IPS DF 4.7 (cell line): ENCODE results near the gene GAB2.

Experiments
- DNase-seq: peaks from one replicate; pipeline ENCODE4 v3.0.0-alpha.2; 2013; ENCODE audit warnings: low spot score; ENCODE audit errors: extremely low read depth

The GAB2 gene

DNA sequence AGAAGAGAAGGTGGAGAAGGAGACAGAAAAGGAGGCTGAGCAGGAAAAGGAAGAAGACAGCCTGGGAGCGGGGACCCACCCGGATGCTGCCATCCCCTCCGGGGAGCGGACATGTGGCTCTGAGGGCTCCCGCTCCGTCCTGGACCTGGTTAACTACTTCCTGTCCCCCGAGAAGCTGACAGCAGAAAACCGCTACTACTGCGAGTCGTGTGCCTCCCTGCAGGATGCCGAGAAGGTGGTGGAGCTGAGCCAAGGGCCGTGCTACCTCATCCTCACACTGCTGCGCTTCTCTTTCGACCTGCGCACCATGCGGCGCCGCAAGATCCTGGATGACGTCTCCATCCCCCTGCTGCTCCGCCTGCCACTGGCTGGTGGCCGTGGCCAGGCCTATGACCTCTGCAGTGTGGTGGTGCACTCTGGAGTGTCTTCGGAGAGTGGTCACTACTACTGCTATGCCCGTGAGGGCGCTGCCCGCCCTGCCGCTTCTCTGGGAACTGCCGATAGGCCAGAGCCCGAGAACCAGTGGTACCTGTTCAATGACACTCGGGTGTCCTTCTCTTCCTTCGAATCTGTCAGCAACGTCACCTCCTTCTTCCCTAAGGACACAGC is 207.5 kb downstream of the GAB2 start:
- no peak for DNase-seq

DNA sequence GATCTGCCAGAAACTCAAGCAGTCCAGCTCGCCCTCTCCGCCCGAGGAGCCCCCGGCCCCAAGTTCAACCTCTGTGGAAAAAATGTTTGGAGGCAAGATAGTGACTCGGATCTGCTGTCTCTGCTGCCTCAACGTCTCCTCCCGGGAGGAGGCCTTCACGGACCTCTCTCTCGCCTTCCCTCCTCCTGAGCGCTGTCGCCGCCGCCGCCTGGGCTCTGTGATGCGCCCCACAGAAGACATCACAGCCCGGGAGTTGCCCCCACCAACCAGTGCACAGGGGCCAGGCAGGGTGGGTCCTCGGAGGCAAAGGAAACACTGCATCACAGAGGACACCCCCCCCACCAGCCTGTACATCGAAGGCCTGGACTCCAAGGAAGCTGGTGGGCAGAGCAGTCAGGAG is 208.1 kb downstream of the GAB2 start:
- DNase-seq: no peak

DNA sequence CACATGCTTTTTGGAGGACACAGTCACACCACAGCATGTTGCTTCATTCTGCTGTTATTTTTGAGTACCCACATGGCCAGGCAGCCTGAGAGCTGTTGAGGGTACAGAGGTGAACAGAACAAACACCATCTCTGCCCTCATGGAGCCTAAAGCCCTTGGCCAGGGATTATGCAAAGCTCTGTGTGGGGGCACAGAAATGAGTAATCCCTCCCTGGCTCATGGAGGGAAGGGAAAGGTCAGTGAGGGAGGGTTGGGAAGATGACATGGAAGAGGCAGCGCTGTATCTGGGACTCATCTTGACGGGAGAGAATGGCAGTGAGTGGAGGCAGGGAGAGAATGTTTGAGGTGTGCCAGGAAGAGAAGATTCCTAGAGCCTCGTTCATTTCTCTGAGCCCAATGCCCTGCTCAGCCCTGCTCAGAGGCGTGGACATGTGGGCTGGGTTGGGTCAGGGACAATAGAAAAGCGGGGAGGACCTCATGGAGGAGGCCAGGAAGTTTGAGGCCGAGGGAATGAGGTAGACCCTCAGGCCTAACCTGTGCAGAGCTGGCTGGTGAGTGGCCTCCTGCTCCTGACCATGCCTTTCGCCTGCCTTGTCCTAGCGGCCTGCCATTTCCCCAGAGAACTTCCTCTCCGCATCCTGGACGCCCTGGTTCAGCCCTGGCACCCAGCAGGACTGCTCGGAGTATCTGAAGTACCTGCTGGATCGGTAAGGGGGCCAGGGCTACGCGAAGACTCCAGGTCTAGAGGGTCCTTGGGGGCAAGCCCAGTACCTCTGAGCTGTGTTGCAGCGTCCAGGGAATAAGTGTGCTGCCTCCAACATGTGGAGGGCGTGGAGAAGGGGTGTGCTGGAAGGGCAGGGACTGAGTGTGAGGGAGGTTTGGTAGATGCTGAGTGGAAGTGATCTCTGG is 209.1 kb downstream of the GAB2 start:
- DNase-seq: no peak

DNA sequence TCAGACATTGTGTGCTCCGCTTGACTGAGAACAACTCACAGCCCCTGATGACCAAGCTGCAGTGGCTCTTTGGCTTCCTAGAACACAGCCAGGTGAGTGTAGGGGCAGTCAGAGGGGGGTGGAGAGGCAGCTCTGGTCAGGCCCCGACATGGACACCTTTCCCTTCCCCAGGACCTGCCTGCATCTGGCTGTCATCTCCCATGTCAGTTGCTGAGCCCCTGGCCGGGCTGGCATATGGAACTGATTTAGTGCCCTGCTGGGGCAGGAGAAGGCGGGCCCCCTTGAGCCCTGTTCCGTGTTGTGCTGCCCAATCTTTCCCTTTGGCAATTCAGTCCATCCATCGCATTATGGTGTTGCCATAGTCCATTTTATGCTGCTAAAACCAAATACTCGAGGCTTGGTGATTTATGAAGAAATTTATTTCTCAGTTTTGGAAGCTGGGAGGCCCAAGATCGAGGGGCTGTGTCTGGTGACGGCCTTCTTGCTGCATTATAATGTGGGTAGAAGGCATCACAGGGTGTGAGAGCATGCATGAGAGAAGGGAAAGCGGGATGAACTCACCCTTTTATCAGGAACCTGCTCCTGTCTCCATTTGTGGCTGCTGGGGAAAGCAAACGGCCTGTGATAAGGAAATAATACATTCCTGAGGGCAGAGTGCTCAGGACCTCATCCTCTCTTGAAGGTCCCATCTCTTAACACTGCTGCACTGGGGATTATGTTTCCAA is 209.9 kb downstream of the GAB2 start:
- no peak for DNase-seq

DNA sequence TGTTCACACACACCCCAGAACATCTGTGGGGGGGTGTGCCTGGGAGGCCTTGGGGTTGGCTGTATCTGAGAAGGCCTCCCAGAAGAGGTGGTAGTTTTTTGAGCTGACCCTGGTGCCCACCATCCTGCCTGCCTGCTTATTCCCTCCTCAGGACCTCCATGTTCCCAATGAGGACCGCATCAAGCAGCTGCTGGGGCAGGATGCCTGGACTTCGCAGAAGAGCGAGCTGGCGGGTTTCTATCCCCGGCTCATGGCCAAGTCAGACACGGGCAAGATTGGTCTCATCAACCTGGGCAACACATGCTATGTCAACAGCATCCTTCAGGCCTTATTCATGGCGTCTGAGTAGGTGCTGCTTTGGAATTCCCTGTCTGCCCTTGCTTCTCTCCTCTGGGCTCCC is 211.9 kb downstream of the GAB2 start:
- no peak for DNase-seq

DNA sequence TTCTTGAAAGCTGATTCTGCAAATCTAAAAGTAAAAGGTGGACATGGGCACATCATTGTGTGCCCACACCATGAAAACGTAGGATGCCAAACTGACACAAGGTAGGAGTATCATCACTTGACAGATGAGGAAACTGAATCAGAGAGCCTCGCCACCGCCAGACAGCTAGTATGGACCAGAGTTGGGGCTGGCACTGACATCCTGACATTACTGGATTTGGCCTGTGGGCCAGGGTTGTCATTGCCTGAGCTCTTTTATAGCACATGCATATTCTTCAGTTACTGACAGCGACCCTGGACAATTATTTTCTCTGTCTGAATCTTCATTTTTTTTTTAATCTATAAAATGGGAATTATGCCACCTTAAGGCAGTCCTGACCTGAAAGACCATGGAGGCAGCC is 212.4 kb downstream of the GAB2 start:
- no peak for DNase-seq

DNA sequence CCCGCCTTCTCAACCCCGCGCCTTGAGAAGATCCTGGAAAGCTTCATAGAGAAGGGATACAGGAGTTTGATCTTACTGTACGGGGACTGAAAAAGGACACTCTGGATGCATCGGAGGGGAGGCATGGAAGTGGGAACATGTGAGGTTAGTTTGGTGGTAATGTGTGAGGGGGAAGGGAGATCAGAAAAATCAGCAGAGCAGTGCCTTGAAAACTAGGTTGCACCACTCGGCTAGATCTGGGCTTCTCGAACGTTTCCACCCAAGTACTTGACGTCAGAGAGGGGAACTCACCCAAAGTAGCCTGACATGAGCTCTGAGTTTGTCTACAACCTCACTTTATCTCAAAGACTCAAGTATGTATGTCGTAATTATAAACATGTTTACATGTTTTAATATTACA is 214.4 kb downstream of the GAB2 start:
- no peak for DNase-seq

DNA sequence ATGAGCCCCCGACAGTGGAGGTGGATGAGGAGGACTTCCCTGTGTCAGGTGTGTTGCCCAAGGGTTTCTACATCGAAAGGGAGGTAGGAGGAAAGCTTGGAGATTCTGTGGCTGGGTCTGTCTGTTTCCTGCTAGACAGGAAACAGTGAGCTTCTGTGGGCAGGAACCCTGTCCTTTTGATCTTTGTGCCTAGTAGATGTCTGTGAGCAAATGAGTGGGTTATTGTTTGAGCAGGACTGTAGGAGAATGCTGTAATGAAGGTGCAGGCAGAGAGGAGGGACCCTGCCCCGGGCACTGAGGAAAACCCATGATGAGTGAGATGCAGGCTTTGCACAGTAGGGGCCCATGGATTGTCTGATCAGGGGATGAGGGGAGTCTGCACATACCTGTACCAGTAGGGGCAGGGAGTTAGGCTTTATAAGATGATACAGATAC is 214.9 kb downstream of the GAB2 start:
- no peak for DNase-seq

DNA sequence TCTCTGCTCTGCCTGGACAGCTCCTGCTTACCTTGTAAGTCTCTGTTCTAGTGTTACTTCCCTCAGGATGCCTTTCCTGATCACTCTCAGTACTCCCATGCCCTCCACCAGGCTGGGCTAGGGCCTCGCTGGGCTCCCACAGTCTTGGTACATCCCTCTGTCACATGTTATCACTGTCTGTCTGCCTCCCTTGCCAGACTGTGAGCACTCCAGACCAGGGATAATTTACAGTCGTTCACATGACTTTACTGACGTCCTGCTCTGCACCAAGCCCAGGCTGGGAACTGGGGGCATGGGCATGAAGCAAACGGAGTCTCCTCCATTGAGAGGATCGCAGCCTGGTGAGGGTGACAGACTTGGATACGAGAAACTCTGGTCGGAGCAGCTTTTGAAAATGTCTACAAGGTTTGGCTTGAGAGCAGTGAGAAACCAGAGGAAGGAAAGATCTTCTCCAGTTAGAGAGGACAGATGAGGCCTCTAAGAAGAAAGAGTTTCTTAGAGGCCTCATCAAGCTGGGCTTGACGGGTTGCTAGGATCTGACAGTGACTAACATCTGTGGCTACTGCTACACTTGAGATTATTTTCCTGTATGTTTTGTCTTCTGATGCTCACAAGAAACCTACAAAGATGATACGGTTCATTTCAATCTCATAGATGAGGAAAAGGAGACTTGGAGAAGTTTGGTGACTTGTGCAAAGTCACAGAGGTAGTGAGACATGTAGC is 216.4 kb downstream of the GAB2 start:
- DNase-seq: no peak

DNA sequence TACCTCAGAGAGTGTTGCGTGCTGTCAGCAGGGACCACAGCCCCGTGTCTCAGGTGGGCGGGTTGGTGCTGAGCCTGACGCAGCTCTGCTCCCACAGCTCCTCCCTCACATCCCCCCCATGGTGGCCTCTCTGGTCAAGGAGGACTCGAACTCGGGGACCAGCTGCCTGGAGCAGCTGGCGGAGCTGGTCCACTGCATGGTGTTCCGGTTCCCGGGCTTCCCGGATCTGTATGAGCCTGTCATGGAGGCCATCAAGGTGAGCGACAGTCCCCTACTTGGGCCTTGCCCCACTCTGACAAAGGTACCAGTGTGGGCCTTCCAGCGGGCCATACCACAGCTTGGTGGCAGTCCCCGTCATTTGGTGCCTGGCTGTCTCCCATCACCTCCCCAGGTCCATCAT is 217.1 kb downstream of the GAB2 start:
- no peak for DNase-seq

DNA sequence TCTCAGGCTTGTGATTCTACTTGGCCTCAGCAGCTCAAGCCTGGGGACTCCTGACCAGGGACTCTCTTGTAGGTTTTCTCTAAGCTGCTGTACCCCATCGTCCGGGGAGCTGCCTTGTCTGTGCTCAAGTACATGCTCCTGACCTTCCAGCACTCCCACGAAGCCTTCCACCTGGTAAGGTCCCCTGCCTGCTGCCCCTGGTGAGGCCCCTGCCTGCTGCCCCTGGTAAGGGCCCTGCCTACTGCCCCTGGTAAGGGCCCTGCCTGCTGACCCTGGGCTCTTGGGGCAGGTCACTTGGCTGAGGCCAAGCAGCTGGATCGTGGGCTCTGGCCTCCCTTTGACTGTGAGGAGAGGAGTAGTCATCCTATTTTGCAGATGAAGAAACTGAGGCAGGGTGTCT is 217.6 kb downstream of the GAB2 start:
- no peak for DNase-seq

DNA sequence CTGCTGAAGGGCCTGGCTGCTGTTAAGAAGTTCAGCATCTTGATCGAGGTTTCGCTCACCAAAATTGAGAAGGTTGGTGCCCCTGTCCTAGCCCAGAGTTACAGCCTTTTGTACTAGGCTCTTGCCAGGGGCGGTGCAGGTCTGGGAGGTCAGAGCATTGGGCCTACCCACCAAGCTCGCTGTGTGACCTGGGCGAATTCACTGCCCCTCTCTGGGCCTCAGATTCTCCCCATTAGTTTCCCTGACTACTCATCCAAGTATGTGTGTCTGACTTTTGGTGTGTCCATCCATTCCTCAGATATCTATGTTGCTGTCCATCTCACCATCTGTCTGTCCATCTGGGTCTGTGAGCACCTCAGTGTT is 218.0 kb downstream of the GAB2 start:
- no peak for DNase-seq

DNA sequence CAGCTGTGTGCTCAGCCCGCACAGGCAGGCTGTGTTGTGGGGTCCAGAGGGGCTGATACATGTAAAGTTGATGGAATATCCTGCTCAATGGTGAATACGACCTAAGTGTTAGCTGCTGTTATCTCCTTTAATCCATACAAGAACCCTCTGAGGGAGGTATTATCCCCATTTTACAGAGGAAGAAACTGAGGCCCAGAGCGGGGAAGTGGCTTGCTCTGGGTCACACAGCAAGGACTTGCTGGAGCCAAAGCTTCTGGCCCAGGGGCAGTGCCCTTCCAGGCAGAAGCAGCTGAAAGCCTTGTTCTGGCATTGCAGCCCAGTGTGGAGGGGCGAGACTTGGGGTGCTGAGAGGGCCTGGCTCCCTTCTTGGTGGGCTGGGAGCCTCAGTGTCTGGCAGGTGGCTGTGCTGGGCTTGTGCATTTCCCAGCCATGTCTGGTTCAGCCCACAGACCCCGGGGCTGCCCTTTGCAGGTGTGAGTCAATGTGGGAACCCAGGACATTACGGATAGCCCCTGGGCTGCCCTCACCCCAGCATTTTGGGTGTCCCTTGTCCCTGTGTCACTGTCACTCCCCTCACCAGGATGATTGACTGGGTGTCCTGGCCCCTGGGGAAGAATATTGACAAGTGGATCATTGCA is 218.5 kb downstream of the GAB2 start:
- DNase-seq: no peak

DNA sequence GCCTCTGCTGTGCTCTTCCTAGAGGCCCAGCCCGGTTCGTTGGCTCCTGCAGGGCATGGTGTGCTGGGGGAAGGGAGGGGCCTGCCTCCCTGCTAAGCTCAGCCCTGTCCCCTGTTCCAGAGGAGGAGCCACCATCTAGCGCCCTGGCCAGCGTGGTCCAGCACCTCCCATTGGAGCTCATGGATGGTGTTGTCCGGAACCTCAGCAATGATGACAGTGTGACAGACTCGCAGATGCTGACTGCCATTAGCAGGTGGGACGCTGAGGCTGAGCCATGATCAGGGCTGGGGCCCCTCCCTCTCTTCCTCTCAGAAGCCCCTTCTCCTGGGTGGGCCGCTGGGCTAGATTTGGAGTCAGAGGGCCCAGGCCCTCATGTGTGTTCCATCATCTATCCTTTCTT is 219.8 kb downstream of the GAB2 start:
- no peak for DNase-seq

DNA sequence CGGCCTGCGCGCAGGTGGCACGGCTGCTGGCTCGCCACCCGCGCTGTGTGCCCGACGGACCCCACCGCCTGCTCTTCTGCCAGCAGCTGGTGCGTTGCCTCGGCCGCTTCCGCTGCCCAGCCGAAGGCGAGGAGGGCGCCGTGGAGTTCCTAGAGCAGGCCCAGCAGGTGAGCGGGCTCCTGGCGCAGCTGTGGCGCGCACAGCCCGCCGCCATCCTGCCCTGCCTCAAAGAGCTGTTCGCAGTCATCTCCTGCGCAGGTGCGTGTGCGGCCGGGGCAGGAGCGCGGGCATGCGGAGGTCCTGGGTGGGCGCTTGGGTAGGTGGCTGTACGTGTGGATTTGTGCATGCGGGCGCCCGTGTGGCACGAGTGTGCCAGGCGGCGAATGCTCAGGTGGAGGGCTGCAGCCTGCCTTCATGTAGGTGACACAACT is 220.9 kb downstream of the GAB2 start:
- no peak for DNase-seq

DNA sequence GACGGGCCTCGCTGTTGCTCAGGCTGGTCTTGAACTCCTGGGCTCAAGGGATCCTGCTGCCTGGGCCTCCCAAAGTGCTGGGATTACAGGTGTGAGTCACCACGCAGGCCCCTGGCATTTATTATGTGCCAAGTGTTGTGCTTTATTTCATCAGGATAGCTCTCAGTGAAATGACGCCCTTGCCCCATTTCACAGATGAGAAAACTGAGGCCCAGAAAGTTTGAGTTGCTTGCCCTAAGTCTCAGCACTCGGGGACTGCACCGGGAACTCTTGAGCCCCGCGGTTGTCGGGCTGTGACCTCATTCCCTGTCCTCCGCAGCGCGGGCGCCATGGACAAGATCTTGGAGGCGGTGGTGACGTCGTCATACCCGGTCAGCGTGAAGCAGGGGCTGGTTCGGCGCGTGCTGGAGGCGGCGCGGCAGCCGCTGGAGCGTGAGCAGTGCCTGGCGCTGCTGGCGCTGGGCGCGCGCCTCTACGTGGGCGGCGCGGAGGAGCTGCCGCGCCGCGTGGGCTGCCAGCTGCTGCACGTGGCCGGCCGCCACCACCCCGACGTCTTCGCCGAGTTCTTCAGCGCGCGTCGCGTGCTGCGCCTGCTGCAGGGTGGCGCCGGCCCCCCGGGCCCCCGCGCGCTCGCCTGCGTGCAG is 221.6 kb downstream of the GAB2 start:
- no peak for DNase-seq

DNA sequence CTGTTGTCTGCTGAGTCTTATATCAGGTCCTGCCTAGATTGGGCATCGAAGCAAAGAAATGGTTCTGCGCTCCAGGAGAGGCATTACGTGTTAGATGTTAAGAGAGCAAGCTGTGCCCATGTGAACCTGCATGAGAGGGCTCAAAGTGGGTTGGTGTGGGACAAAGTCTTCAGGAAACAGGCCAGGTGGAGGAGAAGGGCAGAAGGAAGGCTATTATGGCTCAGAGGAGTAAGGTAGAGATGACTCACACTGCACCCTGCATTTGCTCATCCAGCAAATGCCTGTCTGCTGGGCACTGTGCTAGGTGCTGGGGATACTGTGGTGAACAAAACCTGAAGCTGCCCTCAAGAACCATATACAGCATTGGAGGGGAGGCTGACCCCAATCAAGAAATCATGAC is 223.1 kb downstream of the GAB2 start:
- DNase-seq: no peak

DNA sequence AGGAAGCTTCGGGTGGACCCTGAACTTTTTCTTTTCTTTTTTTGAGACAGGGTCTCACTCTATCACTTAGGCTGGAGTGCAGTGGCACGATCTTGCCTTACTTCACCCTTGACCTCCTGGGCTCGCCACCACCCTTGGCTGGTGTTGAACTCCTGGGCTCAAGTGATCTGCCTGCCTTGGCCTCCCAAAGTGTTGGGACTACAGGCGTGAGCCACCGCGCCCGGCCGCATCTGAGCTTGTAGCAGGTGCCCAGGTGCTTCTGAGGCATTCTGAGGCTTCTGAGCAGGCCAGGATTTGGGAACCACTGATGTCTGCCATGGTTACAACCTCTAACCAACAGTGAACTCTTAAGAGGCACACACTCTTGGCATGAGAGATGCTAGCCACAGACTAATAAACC is 223.8 kb downstream of the GAB2 start:
- DNase-seq: no peak

DNA sequence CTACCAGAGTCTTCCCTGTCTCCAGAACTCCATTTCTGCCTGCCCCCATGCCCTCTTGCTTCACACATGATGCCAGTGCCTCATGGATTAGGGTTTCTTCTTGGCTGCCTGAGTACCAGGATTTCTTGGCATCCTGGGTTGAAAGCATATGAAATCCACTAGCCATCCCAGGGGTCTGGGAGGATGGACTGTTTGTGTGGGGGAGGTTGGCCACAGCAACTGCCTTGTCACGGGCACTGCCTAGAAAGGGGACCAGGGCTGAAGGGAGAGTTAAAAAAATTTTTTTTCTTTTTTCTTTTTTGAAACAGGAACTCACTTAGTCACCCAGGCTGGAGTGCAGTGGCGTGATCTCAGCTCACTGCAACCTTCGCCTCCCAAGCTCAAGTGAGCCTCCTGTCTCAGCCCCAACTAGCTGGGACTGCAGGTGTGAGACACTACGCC is 224.7 kb downstream of the GAB2 start:
- DNase-seq: no peak

DNA sequence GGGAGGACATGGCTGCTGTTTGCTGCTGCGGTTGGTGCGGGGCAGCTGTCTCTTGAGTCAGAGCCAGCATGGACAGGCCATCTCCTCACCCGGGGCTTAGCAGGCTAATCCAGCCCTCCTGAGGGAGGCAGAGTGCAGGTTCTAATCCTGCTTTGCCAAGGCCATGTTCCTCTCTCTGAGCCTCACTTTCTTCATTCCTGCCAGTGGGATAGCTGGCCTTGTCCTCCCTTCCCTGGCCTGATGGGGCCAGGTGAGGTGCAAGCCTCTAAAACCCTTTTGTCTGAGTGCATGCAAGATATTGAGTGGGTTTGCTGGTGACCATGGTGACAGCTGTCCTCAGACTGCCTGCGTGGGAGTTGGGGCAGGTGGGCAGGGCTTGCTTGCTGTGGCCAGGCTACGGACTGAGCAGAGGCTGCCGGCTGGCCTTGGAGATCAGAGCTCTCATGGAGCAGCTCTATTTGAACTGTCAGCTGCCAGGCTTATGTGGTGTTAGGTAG is 225.3 kb downstream of the GAB2 start:
- no peak for DNase-seq
